Loucy (cell line): ENCODE results near the gene RAET1G.
"Not testable (repeated sequence)": the region's sequence is repeated elsewhere in the genome, so short reads cannot be mapped to it uniquely, and the experiment has no call there.

Experiments used
- H2AFZ ChIP-seq: fragments of 200-600 bp; sonication (generic); 2 replicates; pipeline ENCODE4 v1.6.0; 2016; ENCODE audit warnings: antibody characterized with exemption, mild to moderate bottlenecking, low read length, moderate library complexity
- H3F3A ChIP-seq: fragments of 200-600 bp; 2 replicates; pipeline ENCODE4 v1.6.0; 2016; ENCODE audit warnings: antibody characterized with exemption, low read depth, mild to moderate bottlenecking
- H3K27me3 ChIP-seq: fragments of 200-600 bp; sonication (generic); 2 replicates; pipeline ENCODE4 v1.6.1; 2014; ENCODE audit warnings: low read length, mild to moderate bottlenecking; ENCODE audit not compliant: insufficient read depth, poor library complexity, severe bottlenecking
- H3K36me3 ChIP-seq: fragments of 200-600 bp; sonication (generic); 2 replicates; pipeline ENCODE4 v1.6.1; 2016; ENCODE audit warnings: low read length; ENCODE audit not compliant: insufficient read depth
- H3K4me1 ChIP-seq: fragments of 200-600 bp; sonication (generic); 2 replicates; pipeline ENCODE4 v1.5.1; 2014; ENCODE audit warnings: low read length, mild to moderate bottlenecking; ENCODE audit not compliant: insufficient read depth, poor library complexity, severe bottlenecking
- H3K4me2 ChIP-seq: fragments of 200-600 bp; sonication (generic); 2 replicates; pipeline ENCODE4 v1.6.0; 2014; ENCODE audit warnings: antibody characterized with exemption, low read length, low read depth, mild to moderate bottlenecking; ENCODE audit not compliant: poor library complexity, severe bottlenecking
- H3K4me3 ChIP-seq: fragments of 200-600 bp; sonication (generic); 2 replicates; pipeline ENCODE4 v1.5.1; 2014; ENCODE audit warnings: low read length, mild to moderate bottlenecking, mixed read lengths; ENCODE audit not compliant: poor library complexity, severe bottlenecking
- H3K79me2 ChIP-seq: fragments of 200-600 bp; sonication (generic); 2 replicates; pipeline ENCODE4 v1.6.1; 2014; ENCODE audit warnings: low read length; ENCODE audit not compliant: insufficient read depth
- H3K9ac ChIP-seq: fragments of 200-600 bp; sonication (generic); 2 replicates; pipeline ENCODE4 v1.6.0; 2014; ENCODE audit warnings: mild to moderate bottlenecking, low read depth, low read length, moderate library complexity; ENCODE audit not compliant: poor library complexity, severe bottlenecking
- H3K9me2 ChIP-seq: fragments of 200-600 bp; sonication (generic); replicated peaks from 2 replicates; pipeline ENCODE4 v1.6.1; 2016; ENCODE audit warnings: low read depth, low read length, mixed read lengths
- H3K9me3 ChIP-seq: fragments of 200-600 bp; sonication (generic); 2 replicates; pipeline ENCODE4 v1.6.1; 2014; ENCODE audit warnings: mild to moderate bottlenecking, antibody characterized with exemption, low read length, low read depth; ENCODE audit not compliant: insufficient read depth
- H4K20me1 ChIP-seq: fragments of 200-600 bp; sonication (generic); 2 replicates; pipeline ENCODE4 v1.6.0; 2014; ENCODE audit warnings: antibody characterized with exemption, low read length, mild to moderate bottlenecking; ENCODE audit not compliant: insufficient read depth, poor library complexity, severe bottlenecking

Gene RAET1G

DNA sequence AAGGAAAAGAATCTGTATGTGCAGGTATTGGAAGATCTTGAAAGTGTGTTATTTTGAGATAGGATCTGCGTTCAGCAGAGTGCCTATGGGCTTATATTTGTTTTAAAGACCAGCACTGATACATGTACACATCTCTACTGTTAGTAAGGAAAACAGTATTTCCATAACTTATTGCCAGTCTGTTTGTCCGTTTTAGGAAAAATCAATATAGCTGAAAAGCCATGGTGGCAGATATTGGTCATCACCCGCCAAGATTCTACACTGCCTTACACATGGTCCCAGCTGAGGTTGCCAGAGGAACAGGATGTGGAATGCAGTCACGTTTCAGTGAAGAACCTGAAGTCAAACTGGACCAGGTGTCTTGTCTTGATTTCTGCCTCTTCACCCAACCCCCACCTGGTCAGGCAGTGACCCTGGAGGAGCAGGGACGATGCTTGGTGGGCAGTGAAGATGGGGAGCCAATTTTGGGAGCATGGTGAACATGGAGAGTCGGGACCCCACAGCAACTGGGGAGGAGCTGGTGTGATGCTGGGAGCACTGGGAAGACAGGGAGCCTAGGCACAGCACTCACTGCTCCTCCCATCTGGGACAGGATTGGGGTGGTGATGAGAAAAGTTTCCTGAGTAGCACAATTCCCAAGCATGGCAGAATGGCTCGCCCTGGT is 32.9 kb upstream of the RAET1G start:
- H3K9ac ChIP-seq, H4K20me1 ChIP-seq, H3K4me1 ChIP-seq, H2AFZ ChIP-seq, H3K4me3 ChIP-seq, H3K9me3 ChIP-seq, H3K4me2 ChIP-seq, H3K79me2 ChIP-seq, H3F3A ChIP-seq, H3K9me2 ChIP-seq, H3K36me3 ChIP-seq, H3K27me3 ChIP-seq: not testable (repeated sequence)

DNA sequence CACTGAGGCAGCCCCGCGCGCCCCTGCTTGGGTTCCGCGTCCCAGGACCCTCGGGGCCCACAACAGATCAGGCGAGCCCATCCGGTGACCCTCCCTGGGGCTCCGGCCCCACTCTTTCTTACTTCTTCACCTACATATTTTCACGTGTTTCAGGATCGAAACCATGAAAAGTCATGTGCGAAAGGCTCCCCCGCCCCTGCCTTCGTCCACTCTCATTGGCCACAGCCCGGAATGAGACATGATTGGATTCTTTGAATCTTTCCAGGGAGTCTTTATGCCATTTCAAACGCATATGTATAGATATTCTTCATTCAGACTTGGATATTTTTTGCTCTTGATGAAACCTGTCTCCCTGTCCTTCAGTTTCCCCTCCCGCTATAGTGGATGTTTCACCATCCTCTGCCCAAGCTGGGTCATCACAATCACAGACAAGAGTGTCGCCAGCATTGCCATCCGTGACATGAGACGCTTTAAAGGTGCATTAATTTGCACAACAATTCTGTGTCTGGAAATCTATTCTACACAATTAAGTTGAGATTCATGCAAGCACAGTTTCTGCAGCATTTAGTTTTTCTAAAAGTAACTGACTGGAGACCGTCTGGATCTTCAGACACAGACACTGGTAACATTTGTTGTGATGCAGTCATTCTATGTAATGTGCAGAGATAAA is 32.2 kb upstream of the RAET1G start:
- H3K79me2 ChIP-seq, H3K27me3 ChIP-seq, H3K4me1 ChIP-seq, H3K4me2 ChIP-seq, H3K9me3 ChIP-seq, H3K4me3 ChIP-seq, H4K20me1 ChIP-seq, H3F3A ChIP-seq, H3K9ac ChIP-seq, H3K36me3 ChIP-seq, H3K9me2 ChIP-seq, H2AFZ ChIP-seq: not testable (repeated sequence)

DNA sequence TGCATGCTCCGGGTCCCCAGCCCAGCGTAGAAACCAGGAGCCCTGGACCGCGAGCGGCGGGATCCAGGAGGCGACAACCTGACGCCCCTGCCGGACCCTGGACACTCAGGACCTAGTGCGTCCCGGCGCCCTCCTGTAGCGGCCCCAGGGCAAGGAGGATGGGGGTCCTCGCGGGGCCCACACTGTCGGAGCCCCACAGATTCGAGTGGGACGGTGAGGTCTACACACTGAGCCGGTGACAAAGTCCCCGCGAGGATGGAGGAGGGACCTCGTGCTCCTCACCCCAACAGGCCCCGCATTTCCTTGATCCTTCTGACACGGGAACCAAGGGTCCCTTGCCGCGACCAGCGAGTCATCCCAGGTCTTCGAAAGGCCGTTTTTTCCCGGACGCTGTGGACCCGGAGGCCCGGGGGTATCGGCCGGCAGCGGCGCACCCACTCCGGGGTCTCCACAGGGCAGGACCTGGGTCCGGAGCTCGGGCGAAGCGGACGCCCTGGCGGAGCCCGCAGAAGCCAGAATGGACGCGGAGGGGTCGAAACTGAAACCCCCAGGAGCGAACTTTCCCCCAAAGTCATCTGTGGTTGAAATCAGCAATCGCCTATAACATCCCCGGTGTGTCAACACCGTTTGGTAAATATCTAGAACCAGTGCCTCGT is 31.5 kb upstream of the RAET1G start:
- H3K27me3 ChIP-seq, H3K4me2 ChIP-seq, H3K4me1 ChIP-seq, H2AFZ ChIP-seq, H3K9me3 ChIP-seq, H3K9ac ChIP-seq, H3F3A ChIP-seq, H3K9me2 ChIP-seq, H3K4me3 ChIP-seq, H3K79me2 ChIP-seq, H3K36me3 ChIP-seq, H4K20me1 ChIP-seq: not testable (repeated sequence)

DNA sequence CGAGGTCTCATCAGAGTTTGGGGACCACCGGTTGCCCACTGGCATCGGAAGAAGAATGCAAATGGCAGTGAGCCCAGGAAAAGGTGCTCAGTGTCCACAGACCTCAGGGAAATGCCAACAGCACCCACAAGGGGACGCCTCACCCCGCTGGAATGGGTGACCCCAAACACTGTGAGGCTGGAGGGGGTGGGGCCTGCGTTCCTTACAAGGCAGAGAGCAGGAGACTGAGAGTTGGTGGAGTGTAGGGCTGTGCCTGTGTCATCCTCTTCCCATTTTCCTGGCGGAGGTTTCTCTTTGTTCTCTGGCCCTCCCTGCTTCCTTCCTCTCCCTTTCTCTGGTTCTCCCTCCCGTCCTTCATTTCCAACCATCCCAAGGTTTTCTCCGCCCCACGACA is 31.0 kb upstream of the RAET1G start:
- not testable (repeated sequence) for H3K4me3 ChIP-seq, H4K20me1 ChIP-seq, H3K4me1 ChIP-seq, H3K9me2 ChIP-seq, H3K36me3 ChIP-seq, H3K9me3 ChIP-seq, H3K27me3 ChIP-seq, H3K79me2 ChIP-seq, H3K9ac ChIP-seq, H2AFZ ChIP-seq, H3F3A ChIP-seq, H3K4me2 ChIP-seq

DNA sequence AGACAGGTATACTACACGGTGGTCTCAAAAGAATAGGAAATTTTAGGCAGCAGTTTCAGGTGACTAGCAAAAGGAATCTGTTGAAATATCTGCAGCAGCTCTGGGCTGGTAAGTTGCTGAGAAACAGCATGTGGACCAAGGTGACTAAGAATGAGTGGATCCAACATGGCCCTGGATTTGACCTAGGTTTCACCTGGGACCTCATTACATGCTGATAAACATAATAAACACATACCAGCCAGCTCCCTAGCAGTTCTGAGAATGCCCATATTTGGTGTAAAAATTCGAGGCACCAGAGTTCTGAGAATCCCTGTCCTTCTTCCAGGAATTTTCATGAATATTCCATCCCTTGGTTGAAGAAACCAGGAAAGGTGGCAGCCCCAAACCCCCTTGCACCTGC is 30.5 kb upstream of the RAET1G start:
- not testable (repeated sequence) for H3K4me1 ChIP-seq, H4K20me1 ChIP-seq, H3K9me3 ChIP-seq, H3K4me2 ChIP-seq, H3K9me2 ChIP-seq, H3K79me2 ChIP-seq, H3K36me3 ChIP-seq, H3F3A ChIP-seq, H3K27me3 ChIP-seq, H3K4me3 ChIP-seq, H3K9ac ChIP-seq, H2AFZ ChIP-seq
